ENCODE measurements around the gene DDX41. TPM values are rescaled to one million over a fixed set of nuclear protein-coding genes. Genes with fewer than 3 reads are reported as not detected.
"Not testable (repeated sequence)": the region's sequence is repeated elsewhere in the genome, so short reads cannot be mapped to it uniquely, and the experiment has no call there.

DDX41 gene
- 78.0 TPM for total RNA-seq
- 71.3 TPM for polyA plus RNA-seq
- long read RNA-seq, donor 1: 0 reads
- long read RNA-seq, donor 2: 0 reads
- long read RNA-seq, donor 3, transcript DDX41-208 (17 exons, 2,607 nt): major isoform, 5 of 27 reads
- long read RNA-seq, donor 3, partial matches to known transcripts: 19 of 27 reads
- long read RNA-seq, donor 3, other reads (novel, unspliced or antisense): 0 of 27 reads
- long read RNA-seq, donor 4, partial matches to known transcripts: 8 of 9 reads
- long read RNA-seq, donor 4, other reads (novel, unspliced or antisense): 0 of 9 reads
- long read RNA-seq, donor 5, transcript DDX41-208 (17 exons, 2,607 nt): major isoform, 6 of 38 reads
- long read RNA-seq, donor 5, partial matches to known transcripts: 27 of 38 reads
- long read RNA-seq, donor 5, other reads (novel, unspliced or antisense): 0 of 38 reads
- long read RNA-seq, donor 6, transcript DDX41-208 (17 exons, 2,607 nt): major isoform, 5 of 24 reads
- long read RNA-seq, donor 6, partial matches to known transcripts: 15 of 24 reads
- long read RNA-seq, donor 6, other reads (novel, unspliced or antisense): 0 of 24 reads
- long read RNA-seq, donor 7, partial matches to known transcripts: 5 of 5 reads
- long read RNA-seq, donor 7, other reads (novel, unspliced or antisense): 0 of 5 reads
- long read RNA-seq, donor 8, partial matches to known transcripts: 0 of 2 reads
- long read RNA-seq, donor 8, other reads (novel, unspliced or antisense): 0 of 2 reads
- long read RNA-seq, donor 9, partial matches to known transcripts: 5 of 7 reads
- long read RNA-seq, donor 9, other reads (novel, unspliced or antisense): 0 of 7 reads
- long read RNA-seq, donor 10, partial matches to known transcripts: 6 of 10 reads
- long read RNA-seq, donor 10, other reads (novel, unspliced or antisense): 0 of 10 reads

- H3K4me3 ChIP-seq (ENCODE audit: low read length in 2 of 2): peak within 1 kb of the TSS; percentile 64 to 84
- peak; percentile 93 to 98 (median 95) for DNase-seq (ENCODE audit: low read depth in 6 of 9, low spot score in 9 of 9)
- H3K27ac ChIP-seq (ENCODE audit: low read depth in 1 of 2, low read length in 1 of 2): peak within 1 kb of the TSS; percentile 75 to 83
- no peaks in the 10 kb centered on the region for H3K27me3 ChIP-seq (ENCODE audit: control insufficient read depth in 2 of 2, insufficient read depth in 1 of 2, low read length in 1 of 2)
- no peaks in the 10 kb centered on the region for H3K9me3 ChIP-seq (ENCODE audit: control insufficient read depth in 2 of 2, insufficient read depth in 1 of 2, low read length in 1 of 2)
- H3K36me3 ChIP-seq (ENCODE audit: control insufficient read depth in 2 of 2, insufficient read depth in 2 of 2, low read length in 1 of 2): peaks cover 66% of the 10 kb centered on the region in 2 donors
- peaks cover 11% of the 10 kb centered on the region in 2 donors for H3K4me1 ChIP-seq (ENCODE audit: control insufficient read depth in 2 of 2, insufficient read depth in 2 of 2, low read length in 2 of 2)
- WGBS: under 1% methylated on average over 96 of the region's 96 CpGs
These were observed at the start of gene DDX41 for GRCh38 chr5:177516601-177517568. Gene DDX41, minus strand, starts transcription at chr5:177516961. Its CDS starts 16 bp downstream, at chr5:177516945.

GRCh38 chr5:177565046-177565445 is 48.3 kb upstream of the DDX41 start:
- H3K27ac ChIP-seq (ENCODE audit: low read depth in 1 of 2, low read length in 1 of 2): no peak overlapping the region
- no peaks in the 10 kb centered on the region for H3K9me3 ChIP-seq (ENCODE audit: control insufficient read depth in 2 of 2, insufficient read depth in 1 of 2, low read length in 1 of 2)
- no peaks in the 10 kb centered on the region for H3K36me3 ChIP-seq (ENCODE audit: control insufficient read depth in 2 of 2, insufficient read depth in 2 of 2, low read length in 1 of 2)
- H3K4me3 ChIP-seq (ENCODE audit: low read length in 2 of 2): no peak overlapping the region
- 90% methylated on average over 8 of the region's 8 CpGs for WGBS
- H3K27me3 ChIP-seq (ENCODE audit: control insufficient read depth in 2 of 2, insufficient read depth in 1 of 2, low read length in 1 of 2): peaks cover 0 to 5% of the 10 kb centered on the region in 2 donors
- no peak for DNase-seq (ENCODE audit: low read depth in 6 of 9, low spot score in 9 of 9)
- H3K4me1 ChIP-seq (ENCODE audit: control insufficient read depth in 2 of 2, insufficient read depth in 2 of 2, low read length in 2 of 2): no peaks in the 10 kb centered on the region

- not testable (repeated sequence) for H3K27ac ChIP-seq (ENCODE audit: low read depth in 1 of 2, low read length in 1 of 2); DNase-seq (ENCODE audit: low read depth in 6 of 9, low spot score in 9 of 9); H3K4me3 ChIP-seq (ENCODE audit: low read length in 2 of 2); H3K27me3 ChIP-seq (ENCODE audit: control insufficient read depth in 2 of 2, insufficient read depth in 1 of 2, low read length in 1 of 2); H3K9me3 ChIP-seq (ENCODE audit: control insufficient read depth in 2 of 2, insufficient read depth in 1 of 2, low read length in 1 of 2); H3K36me3 ChIP-seq (ENCODE audit: control insufficient read depth in 2 of 2, insufficient read depth in 2 of 2, low read length in 1 of 2)
- 84% methylated on average over 7 of the region's 8 CpGs for whole genome bisulfite sequencing
- H3K4me1 ChIP-seq (ENCODE audit: control insufficient read depth in 2 of 2, insufficient read depth in 2 of 2, low read length in 2 of 2): peaks cover 0 to 11% of the 10 kb centered on the region in 2 donors
These were observed 42.7 kb upstream of the DDX41 start for GRCh38 chr5:177559446-177559941.

- Histone ChIP-seq H3K27me3 (ENCODE audit: control insufficient read depth in 2 of 2, insufficient read depth in 1 of 2, low read length in 1 of 2) (no peaks in the 10 kb centered on the region), H3K36me3 (ENCODE audit: control insufficient read depth in 2 of 2, insufficient read depth in 2 of 2, low read length in 1 of 2) (no peaks in the 10 kb centered on the region), H3K27ac (ENCODE audit: low read depth in 1 of 2, low read length in 1 of 2) (no peak overlapping the region), H3K9me3 (ENCODE audit: control insufficient read depth in 2 of 2, insufficient read depth in 1 of 2, low read length in 1 of 2) (no peaks in the 10 kb centered on the region), H3K4me1 (ENCODE audit: control insufficient read depth in 2 of 2, insufficient read depth in 2 of 2, low read length in 2 of 2) (peaks cover 8 to 20% of the 10 kb centered on the region in 2 donors), H3K4me3 (ENCODE audit: low read length in 2 of 2) (no peak overlapping the region)
- no peak for DNase-seq (ENCODE audit: low read depth in 6 of 9, low spot score in 9 of 9)
- 97% methylated on average over 5 of the region's 5 CpGs for WGBS
These were observed 41.0 kb upstream of the DDX41 start for GRCh38 chr5:177557796-177558195.

GRCh38 chr5:177557041-177557647 is 40.4 kb upstream of the DDX41 start:
- 60% methylated on average over 4 of the region's 4 CpGs for WGBS
- peak in 1 of 9 donors; percentile 14 for DNase-seq (ENCODE audit: low read depth in 6 of 9, low spot score in 9 of 9)
- Histone ChIP-seq H3K27ac (ENCODE audit: low read depth in 1 of 2, low read length in 1 of 2) (no peak overlapping the region), H3K36me3 (ENCODE audit: control insufficient read depth in 2 of 2, insufficient read depth in 2 of 2, low read length in 1 of 2) (peaks cover 4 to 5% of the 10 kb centered on the region in 2 donors), H3K9me3 (ENCODE audit: control insufficient read depth in 2 of 2, insufficient read depth in 1 of 2, low read length in 1 of 2) (no peaks in the 10 kb centered on the region), H3K4me1 (ENCODE audit: control insufficient read depth in 2 of 2, insufficient read depth in 2 of 2, low read length in 2 of 2) (peaks cover 9 to 24% of the 10 kb centered on the region in 2 donors), H3K4me3 (ENCODE audit: low read length in 2 of 2) (no peak overlapping the region), H3K27me3 (ENCODE audit: control insufficient read depth in 2 of 2, insufficient read depth in 1 of 2, low read length in 1 of 2) (no peaks in the 10 kb centered on the region)

GRCh38 chr5:177555665-177556064 is 38.9 kb upstream of the DDX41 start:
- no peak overlapping the region for H3K4me3 ChIP-seq (ENCODE audit: low read length in 2 of 2)
- no peak overlapping the region for H3K27ac ChIP-seq (ENCODE audit: low read depth in 1 of 2, low read length in 1 of 2)
- H3K9me3 ChIP-seq (ENCODE audit: control insufficient read depth in 2 of 2, insufficient read depth in 1 of 2, low read length in 1 of 2): no peaks in the 10 kb centered on the region
- 98% methylated on average over 5 of the region's 5 CpGs for WGBS
- H3K36me3 ChIP-seq (ENCODE audit: control insufficient read depth in 2 of 2, insufficient read depth in 2 of 2, low read length in 1 of 2): peaks cover 5 to 17% of the 10 kb centered on the region in 2 donors
- no peaks in the 10 kb centered on the region for H3K27me3 ChIP-seq (ENCODE audit: control insufficient read depth in 2 of 2, insufficient read depth in 1 of 2, low read length in 1 of 2)
- DNase-seq (ENCODE audit: low read depth in 6 of 9, low spot score in 9 of 9): no peak
- H3K4me1 ChIP-seq (ENCODE audit: control insufficient read depth in 2 of 2, insufficient read depth in 2 of 2, low read length in 2 of 2): peaks cover 9 to 24% of the 10 kb centered on the region in 2 donors

- WGBS: over 99% methylated on average over 2 of the region's 2 CpGs
- Histone ChIP-seq H3K27ac (ENCODE audit: low read depth in 1 of 2, low read length in 1 of 2) (no peak overlapping the region), H3K4me3 (ENCODE audit: low read length in 2 of 2) (no peak overlapping the region), H3K4me1 (ENCODE audit: control insufficient read depth in 2 of 2, insufficient read depth in 2 of 2, low read length in 2 of 2) (peaks cover 9 to 24% of the 10 kb centered on the region in 2 donors), H3K27me3 (ENCODE audit: control insufficient read depth in 2 of 2, insufficient read depth in 1 of 2, low read length in 1 of 2) (no peaks in the 10 kb centered on the region), H3K9me3 (ENCODE audit: control insufficient read depth in 2 of 2, insufficient read depth in 1 of 2, low read length in 1 of 2) (no peaks in the 10 kb centered on the region), H3K36me3 (ENCODE audit: control insufficient read depth in 2 of 2, insufficient read depth in 2 of 2, low read length in 1 of 2) (peaks cover 5 to 22% of the 10 kb centered on the region in 2 donors)
- no peak for DNase-seq (ENCODE audit: low read depth in 6 of 9, low spot score in 9 of 9)
These were observed 38.5 kb upstream of the DDX41 start for GRCh38 chr5:177555228-177555627.
